ENCODE results near the gene LRRC52. TPM values are rescaled to one million over a fixed set of nuclear protein-coding genes. Genes with fewer than 3 reads are reported as not detected.

LRRC52 gene
- total and polyA plus RNA-seq, 3 experiments from 2014 or later: not detected

DNA sequence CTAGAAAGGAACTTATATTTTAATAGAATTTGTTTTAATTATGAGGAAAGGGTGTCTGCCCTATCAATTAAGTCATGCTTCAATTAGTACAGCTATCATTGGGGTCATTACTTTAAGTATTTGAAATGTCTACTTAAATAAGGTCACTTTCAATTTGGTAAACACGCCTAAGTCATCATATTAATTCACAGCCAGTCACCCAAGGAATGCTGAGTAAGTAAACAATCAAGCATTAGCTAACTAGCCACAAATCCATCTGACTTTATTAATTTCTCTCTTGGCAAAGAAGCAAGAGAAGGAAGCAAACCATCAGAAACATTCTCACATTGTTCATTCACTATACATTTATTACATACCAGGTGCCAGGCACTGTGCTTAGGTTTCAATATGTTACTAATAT is 1.2 kb upstream of the LRRC52 start:
- DNase-seq: no peak
- no peaks in the 10 kb centered on the region for H3K9me3 Mint-ChIP-seq
- H3K4me1 ChIP-seq (ENCODE audit: insufficient read depth, low read length): no peaks in the 10 kb centered on the region
- no peak overlapping the region for H3K27ac Mint-ChIP-seq
- no peaks in the 10 kb centered on the region for H3K36me3 Mint-ChIP-seq
- POLR2A ChIA-PET: no interaction called here
- H3K27me3 ChIP-seq (ENCODE audit: insufficient read depth, low read length, poor library complexity, severe bottlenecking): no peaks in the 10 kb centered on the region
- no peaks in the 10 kb centered on the region for H3K9me3 ChIP-seq (ENCODE audit: low read length)
- no peaks in the 10 kb centered on the region for H3K4me1 Mint-ChIP-seq
- no peak overlapping the region for H3K4me3 Mint-ChIP-seq
- no peak overlapping the region for H3K4me3 ChIP-seq (ENCODE audit: low read length)
- H3K36me3 ChIP-seq (ENCODE audit: insufficient read depth, low read length): no peaks in the 10 kb centered on the region
- CTCF ChIA-PET: no interaction called here
- peaks cover 18 to 76% of the 10 kb centered on the region in 2 donors for H3K27me3 Mint-ChIP-seq
- no peak overlapping the region for H3K27ac ChIP-seq (ENCODE audit: low read depth, low read length)

GRCh38 chr1:165544996-165545395 is 1.2 kb downstream of the LRRC52 start:
- H3K36me3 Mint-ChIP-seq: no peaks in the 10 kb centered on the region
- POLR2A ChIA-PET: no interaction called here
- DNase-seq: no peak
- no peaks in the 10 kb centered on the region for H3K9me3 Mint-ChIP-seq
- no peaks in the 10 kb centered on the region for H3K4me1 ChIP-seq (ENCODE audit: insufficient read depth, low read length)
- no peak overlapping the region for H3K4me3 Mint-ChIP-seq
- H3K27me3 Mint-ChIP-seq: peaks cover 20 to 76% of the 10 kb centered on the region in 2 donors
- no peaks in the 10 kb centered on the region for H3K4me1 Mint-ChIP-seq
- no peak overlapping the region for H3K27ac Mint-ChIP-seq
- CTCF ChIA-PET: no interaction called here
- no peaks in the 10 kb centered on the region for H3K36me3 ChIP-seq (ENCODE audit: insufficient read depth, low read length)
- H3K4me3 ChIP-seq (ENCODE audit: low read length): no peak overlapping the region
- no peak overlapping the region for H3K27ac ChIP-seq (ENCODE audit: low read depth, low read length)
- no peaks in the 10 kb centered on the region for H3K9me3 ChIP-seq (ENCODE audit: low read length)
- no peaks in the 10 kb centered on the region for H3K27me3 ChIP-seq (ENCODE audit: insufficient read depth, low read length, poor library complexity, severe bottlenecking)

DNA sequence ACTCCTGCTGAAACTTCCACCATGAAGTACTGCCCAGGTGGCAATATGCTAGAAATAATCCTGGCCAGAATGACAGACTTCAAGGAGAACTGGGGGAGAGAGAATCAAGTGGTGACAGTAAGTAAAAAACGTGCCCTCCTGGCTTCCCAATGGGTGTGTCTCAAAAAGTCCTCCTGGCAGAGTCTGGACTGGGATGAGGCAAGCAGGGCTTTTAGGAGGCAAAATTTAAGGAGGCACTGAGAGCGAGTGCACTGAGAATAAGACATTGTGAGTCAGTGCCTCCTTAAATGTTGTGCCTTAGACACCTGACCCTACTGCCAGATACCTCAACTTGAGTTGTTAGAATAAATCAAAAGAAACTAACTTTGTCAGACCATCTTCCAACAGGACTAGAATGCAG is 2.2 kb downstream of the LRRC52 start:
- DNase-seq: no peak
- H3K27ac Mint-ChIP-seq: no peak overlapping the region
- no peaks in the 10 kb centered on the region for H3K4me1 Mint-ChIP-seq
- H3K4me1 ChIP-seq (ENCODE audit: insufficient read depth, low read length): no peaks in the 10 kb centered on the region
- no peak overlapping the region for H3K27ac ChIP-seq (ENCODE audit: low read depth, low read length)
- no peaks in the 10 kb centered on the region for H3K36me3 ChIP-seq (ENCODE audit: insufficient read depth, low read length)
- H3K27me3 ChIP-seq (ENCODE audit: insufficient read depth, low read length, poor library complexity, severe bottlenecking): no peaks in the 10 kb centered on the region
- POLR2A ChIA-PET: no interaction called here
- H3K9me3 ChIP-seq (ENCODE audit: low read length): no peaks in the 10 kb centered on the region
- no peaks in the 10 kb centered on the region for H3K9me3 Mint-ChIP-seq
- H3K4me3 ChIP-seq (ENCODE audit: low read length): no peak overlapping the region
- H3K36me3 Mint-ChIP-seq: no peaks in the 10 kb centered on the region
- peaks cover 20 to 71% of the 10 kb centered on the region in 2 donors for H3K27me3 Mint-ChIP-seq
- no peak overlapping the region for H3K4me3 Mint-ChIP-seq
- CTCF ChIA-PET: no interaction called here

GRCh38 chr1:165549973-165550372 is 6.2 kb downstream of the LRRC52 start:
- Mint-ChIP-seq H3K4me3 (no peak overlapping the region), H3K36me3 (no peaks in the 10 kb centered on the region), H3K9me3 (no peaks in the 10 kb centered on the region), H3K27ac (no peak overlapping the region), H3K27me3 (peaks cover 12 to 56% of the 10 kb centered on the region in 2 donors), H3K4me1 (no peaks in the 10 kb centered on the region)
- H3K4me1 ChIP-seq (ENCODE audit: insufficient read depth, low read length): no peaks in the 10 kb centered on the region
- H3K9me3 ChIP-seq (ENCODE audit: low read length): no peaks in the 10 kb centered on the region
- ChIA-PET CTCF (no interaction called here), POLR2A (no interaction called here)
- no peak overlapping the region for H3K4me3 ChIP-seq (ENCODE audit: low read length)
- DNase-seq: no peak
- no peak overlapping the region for H3K27ac ChIP-seq (ENCODE audit: low read depth, low read length)
- H3K27me3 ChIP-seq (ENCODE audit: insufficient read depth, low read length, poor library complexity, severe bottlenecking): no peaks in the 10 kb centered on the region
- no peaks in the 10 kb centered on the region for H3K36me3 ChIP-seq (ENCODE audit: insufficient read depth, low read length)

DNA sequence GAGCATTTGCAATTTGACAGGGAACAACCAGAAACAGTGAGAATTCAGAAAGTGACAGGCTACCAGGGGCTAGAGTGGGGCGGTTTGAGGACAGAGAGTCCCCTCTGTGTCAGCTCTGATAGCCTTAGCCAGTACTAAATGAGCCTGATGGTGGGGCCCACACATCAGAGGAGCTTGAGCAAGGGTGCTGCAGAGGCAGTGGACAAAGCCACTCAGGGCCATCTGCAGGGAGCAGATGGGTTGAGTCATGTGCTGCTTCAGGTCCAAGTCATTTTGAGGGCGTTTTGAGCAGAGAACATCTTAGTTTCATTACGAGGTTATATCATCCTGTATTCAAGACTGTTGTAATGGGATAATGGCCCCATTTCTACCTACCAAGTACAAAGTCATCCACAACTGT is 7.7 kb downstream of the LRRC52 start:
- POLR2A ChIA-PET: no interaction called here
- Histone ChIP-seq H3K4me1 (ENCODE audit: insufficient read depth, low read length) (no peaks in the 10 kb centered on the region), H3K9me3 (ENCODE audit: low read length) (no peaks in the 10 kb centered on the region), H3K36me3 (ENCODE audit: insufficient read depth, low read length) (no peaks in the 10 kb centered on the region), H3K27me3 (ENCODE audit: insufficient read depth, low read length, poor library complexity, severe bottlenecking) (no peaks in the 10 kb centered on the region), H3K4me3 (ENCODE audit: low read length) (no peak overlapping the region), H3K27ac (ENCODE audit: low read depth, low read length) (no peak overlapping the region)
- Mint-ChIP-seq H3K4me3 (no peak overlapping the region), H3K4me1 (no peaks in the 10 kb centered on the region), H3K9me3 (no peaks in the 10 kb centered on the region), H3K36me3 (no peaks in the 10 kb centered on the region), H3K27ac (no peak overlapping the region), H3K27me3 (peaks cover 11 to 45% of the 10 kb centered on the region in 2 donors)
- CTCF ChIA-PET: no interaction called here
- DNase-seq: no peak

GRCh38 chr1:165560883-165561656 is 17.3 kb downstream of the LRRC52 start:
- Mint-ChIP-seq H3K27ac (no peak overlapping the region), H3K36me3 (no peaks in the 10 kb centered on the region), H3K4me1 (no peaks in the 10 kb centered on the region), H3K4me3 (no peak overlapping the region), H3K9me3 (no peaks in the 10 kb centered on the region), H3K27me3 (peaks cover 9 to 46% of the 10 kb centered on the region in 2 donors)
- Histone ChIP-seq H3K9me3 (ENCODE audit: low read length) (no peaks in the 10 kb centered on the region), H3K4me1 (ENCODE audit: insufficient read depth, low read length) (no peaks in the 10 kb centered on the region), H3K36me3 (ENCODE audit: insufficient read depth, low read length) (no peaks in the 10 kb centered on the region), H3K27ac (ENCODE audit: low read depth, low read length) (no peak overlapping the region), H3K4me3 (ENCODE audit: low read length) (no peak overlapping the region), H3K27me3 (ENCODE audit: insufficient read depth, low read length, poor library complexity, severe bottlenecking) (no peaks in the 10 kb centered on the region)
- CTCF ChIA-PET: no interaction called here
- POLR2A ChIA-PET: no interaction called here
- no peak for DNase-seq

- no peaks in the 10 kb centered on the region for H3K9me3 ChIP-seq (ENCODE audit: low read length)
- H3K36me3 ChIP-seq (ENCODE audit: insufficient read depth, low read length): no peaks in the 10 kb centered on the region
- Mint-ChIP-seq H3K9me3 (no peaks in the 10 kb centered on the region), H3K27me3 (peaks cover 7 to 47% of the 10 kb centered on the region in 2 donors), H3K36me3 (peaks cover 0 to 2% (median 0%) of the 10 kb centered on the region in 3 donors), H3K4me1 (no peaks in the 10 kb centered on the region), H3K27ac (no peak overlapping the region), H3K4me3 (no peak overlapping the region)
- H3K27me3 ChIP-seq (ENCODE audit: insufficient read depth, low read length, poor library complexity, severe bottlenecking): no peaks in the 10 kb centered on the region
- CTCF ChIA-PET: no interaction called here
- DNase-seq: no peak
- POLR2A ChIA-PET: no interaction called here
- H3K4me3 ChIP-seq (ENCODE audit: low read length): no peak overlapping the region
- H3K4me1 ChIP-seq (ENCODE audit: insufficient read depth, low read length): no peaks in the 10 kb centered on the region
- no peak overlapping the region for H3K27ac ChIP-seq (ENCODE audit: low read depth, low read length)
These were observed 18.8 kb downstream of the LRRC52 start for GRCh38 chr1:165562571-165562970.

GRCh38 chr1:165563551-165563950 is 19.8 kb downstream of the LRRC52 start:
- Mint-ChIP-seq H3K9me3 (no peaks in the 10 kb centered on the region), H3K4me1 (no peaks in the 10 kb centered on the region), H3K27ac (no peak overlapping the region), H3K4me3 (no peak overlapping the region), H3K27me3 (peaks cover 8 to 40% of the 10 kb centered on the region in 2 donors), H3K36me3 (peaks cover 0 to 2% (median 0%) of the 10 kb centered on the region in 3 donors)
- Histone ChIP-seq H3K27ac (ENCODE audit: low read depth, low read length) (no peak overlapping the region), H3K27me3 (ENCODE audit: insufficient read depth, low read length, poor library complexity, severe bottlenecking) (no peaks in the 10 kb centered on the region), H3K4me3 (ENCODE audit: low read length) (no peak overlapping the region), H3K36me3 (ENCODE audit: insufficient read depth, low read length) (no peaks in the 10 kb centered on the region), H3K9me3 (ENCODE audit: low read length) (no peaks in the 10 kb centered on the region), H3K4me1 (ENCODE audit: insufficient read depth, low read length) (no peaks in the 10 kb centered on the region)
- ChIA-PET CTCF (no interaction called here), POLR2A (no interaction called here)
- DNase-seq: no peak

Measured in CD8-positive, alpha-beta memory T cell (primary cell).